ENCODE results near the gene RAVER1. TPM values are rescaled to one million over a fixed set of nuclear protein-coding genes. Genes with fewer than 3 reads are reported as not detected.
A peak's percentile ranks its signal among the peaks of the same experiment; 100 is the strongest.

Gene RAVER1
- total and polyA plus RNA-seq, 9 of the 15 experiments (the other 6 are each of a cell fraction or from before 2014, with no cell fraction given), result 0.06 to 113 (median 7.0) TPM

DNA sequence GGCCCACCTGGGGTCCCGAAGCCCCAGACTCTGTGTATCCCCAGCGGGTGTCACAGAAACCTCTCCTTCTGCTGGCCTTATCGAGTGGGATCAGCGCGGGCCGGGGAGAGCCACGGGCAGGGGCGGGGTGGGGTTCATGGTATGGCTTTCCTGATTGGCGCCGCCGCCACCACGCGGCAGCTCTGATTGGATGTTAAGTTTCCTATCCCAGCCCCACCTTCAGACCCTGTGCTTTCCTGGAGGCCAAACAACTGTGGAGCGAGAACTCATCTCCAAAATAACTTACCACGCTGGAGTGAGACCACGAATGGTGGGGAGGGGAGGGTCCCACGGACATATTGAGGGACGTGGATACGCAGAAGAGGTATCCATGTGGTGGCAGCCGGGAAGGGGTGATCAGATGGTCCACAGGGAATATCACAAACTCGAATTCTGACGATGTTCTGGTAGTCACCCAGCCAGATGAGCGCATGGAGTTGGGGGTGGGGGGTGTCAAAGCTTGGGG lies 44.6 kb downstream of the RAVER1 start (continued):
- no peak for TF ChIP-seq ZNF253 (CRISPR knock-in tag; conservative IDR thresholded peaks at IDR 0.05)
- TF ChIP-seq ZNF79 (CRISPR knock-in tag; IDR thresholded peaks at IDR 0.05; ENCODE audit: low read depth), result no peak
- no peak for TF ChIP-seq EHMT2 (IDR thresholded peaks at IDR 0.05)
- TF ChIP-seq RBM39 (optimal IDR thresholded peaks at IDR 0.05; ENCODE audit: low read depth, low read length), result peak; percentile 24
- no peak for TF ChIP-seq STAG1 (CRISPR knock-in tag; IDR thresholded peaks at IDR 0.05; ENCODE audit: borderline replicate concordance)
- no peak for TF ChIP-seq SMC3 (conservative IDR thresholded peaks at IDR 0.05; ENCODE audit: insufficient read depth, low read depth, low read length)
- TF ChIP-seq, protein P1, sequence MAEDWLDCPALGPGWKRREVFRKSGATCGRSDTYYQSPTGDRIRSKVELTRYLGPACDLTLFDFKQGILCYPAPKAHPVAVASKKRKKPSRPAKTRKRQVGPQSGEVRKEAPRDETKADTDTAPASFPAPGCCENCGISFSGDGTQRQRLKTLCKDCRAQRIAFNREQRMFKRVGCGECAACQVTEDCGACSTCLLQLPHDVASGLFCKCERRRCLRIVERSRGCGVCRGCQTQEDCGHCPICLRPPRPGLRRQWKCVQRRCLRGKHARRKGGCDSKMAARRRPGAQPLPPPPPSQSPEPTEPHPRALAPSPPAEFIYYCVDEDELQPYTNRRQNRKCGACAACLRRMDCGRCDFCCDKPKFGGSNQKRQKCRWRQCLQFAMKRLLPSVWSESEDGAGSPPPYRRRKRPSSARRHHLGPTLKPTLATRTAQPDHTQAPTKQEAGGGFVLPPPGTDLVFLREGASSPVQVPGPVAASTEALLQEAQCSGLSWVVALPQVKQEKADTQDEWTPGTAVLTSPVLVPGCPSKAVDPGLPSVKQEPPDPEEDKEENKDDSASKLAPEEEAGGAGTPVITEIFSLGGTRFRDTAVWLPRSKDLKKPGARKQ (CRISPR knock-in tag; IDR thresholded peaks at IDR 0.05), result no peak
- no peak for TF ChIP-seq NR1H2 (CRISPR knock-in tag; IDR thresholded peaks at IDR 0.05)
- TF ChIP-seq, protein P2, sequence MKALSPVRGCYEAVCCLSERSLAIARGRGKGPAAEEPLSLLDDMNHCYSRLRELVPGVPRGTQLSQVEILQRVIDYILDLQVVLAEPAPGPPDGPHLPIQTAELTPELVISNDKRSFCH (CRISPR knock-in tag; IDR thresholded peaks at IDR 0.05), result no peak
- TF ChIP-seq, protein P2 (tag; IDR thresholded peaks at IDR 0.05), result no peak
- TF ChIP-seq ASH1L (IDR thresholded peaks at IDR 0.05; ENCODE audit: borderline replicate concordance, low read depth, partially characterized antibody), result peak; percentile 39
- no peak for TF ChIP-seq DMBX1 (CRISPR knock-in tag; IDR thresholded peaks at IDR 0.05; ENCODE audit: borderline replicate concordance)
- TF ChIP-seq, protein P3, sequence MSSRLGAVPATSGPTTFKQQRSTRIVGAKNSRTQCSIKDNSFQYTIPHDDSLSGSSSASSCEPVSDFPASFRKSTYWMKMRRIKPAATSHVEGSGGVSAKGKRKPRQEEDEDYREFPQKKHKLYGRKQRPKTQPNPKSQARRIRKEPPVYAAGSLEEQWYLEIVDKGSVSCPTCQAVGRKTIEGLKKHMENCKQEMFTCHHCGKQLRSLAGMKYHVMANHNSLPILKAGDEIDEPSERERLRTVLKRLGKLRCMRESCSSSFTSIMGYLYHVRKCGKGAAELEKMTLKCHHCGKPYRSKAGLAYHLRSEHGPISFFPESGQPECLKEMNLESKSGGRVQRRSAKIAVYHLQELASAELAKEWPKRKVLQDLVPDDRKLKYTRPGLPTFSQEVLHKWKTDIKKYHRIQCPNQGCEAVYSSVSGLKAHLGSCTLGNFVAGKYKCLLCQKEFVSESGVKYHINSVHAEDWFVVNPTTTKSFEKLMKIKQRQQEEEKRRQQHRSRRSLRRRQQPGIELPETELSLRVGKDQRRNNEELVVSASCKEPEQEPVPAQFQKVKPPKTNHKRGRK (tag; IDR thresholded peaks at IDR 0.05), result no peak
- TF ChIP-seq ZNF121 (CRISPR knock-in tag; conservative IDR thresholded peaks at IDR 0.05), result no peak
- TF ChIP-seq ZNF124 (CRISPR knock-in tag; IDR thresholded peaks at IDR 0.05), result no peak
- TF ChIP-seq CBX2 (IDR thresholded peaks at IDR 0.05; ENCODE audit: insufficient read depth, low read length, poor library complexity, severe bottlenecking), result no peak
- no peak for TF ChIP-seq CBFA2T3 (IDR thresholded peaks at IDR 0.05)
- TF ChIP-seq PHB2 (IDR thresholded peaks at IDR 0.05; ENCODE audit: low read depth), result no peak
- TF ChIP-seq, protein P4, sequence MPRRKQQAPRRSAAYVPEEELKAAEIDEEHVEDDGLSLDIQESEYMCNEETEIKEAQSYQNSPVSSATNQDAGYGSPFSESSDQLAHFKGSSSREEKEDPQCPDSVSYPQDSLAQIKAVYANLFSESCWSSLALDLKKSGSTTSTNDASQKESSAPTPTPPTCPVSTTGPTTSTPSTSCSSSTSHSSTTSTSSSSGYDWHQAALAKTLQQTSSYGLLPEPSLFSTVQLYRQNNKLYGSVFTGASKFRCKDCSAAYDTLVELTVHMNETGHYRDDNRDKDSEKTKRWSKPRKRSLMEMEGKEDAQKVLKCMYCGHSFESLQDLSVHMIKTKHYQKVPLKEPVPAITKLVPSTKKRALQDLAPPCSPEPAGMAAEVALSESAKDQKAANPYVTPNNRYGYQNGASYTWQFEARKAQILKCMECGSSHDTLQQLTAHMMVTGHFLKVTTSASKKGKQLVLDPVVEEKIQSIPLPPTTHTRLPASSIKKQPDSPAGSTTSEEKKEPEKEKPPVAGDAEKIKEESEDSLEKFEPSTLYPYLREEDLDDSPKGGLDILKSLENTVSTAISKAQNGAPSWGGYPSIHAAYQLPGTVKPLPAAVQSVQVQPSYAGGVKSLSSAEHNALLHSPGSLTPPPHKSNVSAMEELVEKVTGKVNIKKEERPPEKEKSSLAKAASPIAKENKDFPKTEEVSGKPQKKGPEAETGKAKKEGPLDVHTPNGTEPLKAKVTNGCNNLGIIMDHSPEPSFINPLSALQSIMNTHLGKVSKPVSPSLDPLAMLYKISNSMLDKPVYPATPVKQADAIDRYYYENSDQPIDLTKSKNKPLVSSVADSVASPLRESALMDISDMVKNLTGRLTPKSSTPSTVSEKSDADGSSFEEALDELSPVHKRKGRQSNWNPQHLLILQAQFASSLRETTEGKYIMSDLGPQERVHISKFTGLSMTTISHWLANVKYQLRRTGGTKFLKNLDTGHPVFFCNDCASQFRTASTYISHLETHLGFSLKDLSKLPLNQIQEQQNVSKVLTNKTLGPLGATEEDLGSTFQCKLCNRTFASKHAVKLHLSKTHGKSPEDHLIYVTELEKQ (CRISPR knock-in tag; IDR thresholded peaks at IDR 0.05), result no peak
- no peak for TF ChIP-seq RFX1 (IDR thresholded peaks at IDR 0.05)
- TF ChIP-seq ZNF212 (CRISPR knock-in tag; IDR thresholded peaks at IDR 0.05), result no peak
- TF ChIP-seq NFRKB (IDR thresholded peaks at IDR 0.05; ENCODE audit: low read depth), result no peak
- TF ChIP-seq TCF3 (CRISPR knock-in tag; IDR thresholded peaks at IDR 0.05), result no peak
- TF ChIP-seq PHF8 (IDR thresholded peaks at IDR 0.05; ENCODE audit: borderline replicate concordance, low read length), result peak; percentile 43; the same call in 1 of the 2 replicates

All from K562 (cell line).